A549 (cell line): ENCODE measurements around the gene TSHZ2.

Source experiments
- BHLHE40 ChIP-seq: IDR thresholded peaks from 2 replicates; pipeline ENCODE4 v1.6.1; 2012; ENCODE audit warnings: low read depth, low read length, inconsistent platforms
- CTCF ChIP-seq: fragments of >200 bp; sonication (Bioruptor Twin); formaldehyde crosslinking; IDR thresholded peaks from 3 replicates; pipeline ENCODE4 v1.5.1; 2016
- HOXB13 ChIP-seq: fragments of 250-450 bp; sonication (Bioruptor Pico); IDR thresholded peaks from 2 replicates; pipeline ENCODE4 v1.5.0; 2020; ENCODE audit warnings: low read depth, mild to moderate bottlenecking, moderate library complexity
- RCOR1 ChIP-seq: fragments of 150-350 bp; IDR thresholded peaks from 2 replicates; pipeline ENCODE4 v1.6.1; 2014; ENCODE audit warnings: antibody characterized with exemption, low read length, low read depth
- REST ChIP-seq: fragments of 200-600 bp; sonication (generic); IDR thresholded peaks from 2 replicates; pipeline ENCODE4 v1.6.1; 2016; ENCODE audit warnings: antibody characterized with exemption, mild to moderate bottlenecking, moderate library complexity

- TF ChIP-seq RCOR1 (no peak), HOXB13 (CRISPR knock-in tag) (no peak), CTCF (no peak), BHLHE40 (no peak), REST (no peak)
Measured at GRCh38 chr20:53491462-53491861, 519.3 kb downstream of the TSHZ2 start.
